CD4-positive, alpha-beta T cell treated with Interferon gamma for 1 hour (primary cell): ENCODE measurements around the gene SSX4.
"Not testable (repeated sequence)": the region's sequence is repeated elsewhere in the genome, so short reads cannot be mapped to it uniquely, and the experiment has no call there.

Experiments
- DNase-seq: peaks from one replicate; pipeline ENCODE4 v3.0.0-alpha.2; 2020

Gene SSX4

GRCh38 chrX:48383239-48383638 is at the start of gene SSX4:
TSS of gene SSX4 (plus strand) at chrX:48383539. CDS start at chrX:48384054, 515 bp downstream.
- not testable (repeated sequence) for DNase-seq

- DNase-seq: not testable (repeated sequence)
Observed at GRCh38 chrX:48346059-48346458, 37.3 kb upstream of the SSX4 start.

GRCh38 chrX:48356315-48357094 is 26.8 kb upstream of the SSX4 start, which contains the start of gene SSX3:
TSS of gene SSX3 (minus strand) at chrX:48356703. CDS start at chrX:48355249, 1,454 bp downstream.
- DNase-seq: not testable (repeated sequence)

GRCh38 chrX:48357681-48358080 is 25.7 kb upstream of the SSX4 start:
- DNase-seq: no peak

- DNase-seq: not testable (repeated sequence)
Observed at GRCh38 chrX:48359281-48359680, 24.1 kb upstream of the SSX4 start.

- not testable (repeated sequence) for DNase-seq
Observed at GRCh38 chrX:48367717-48368408, 15.5 kb upstream of the SSX4 start.

- not testable (repeated sequence) for DNase-seq
Observed at GRCh38 chrX:48370408-48370807, 12.9 kb upstream of the SSX4 start.

GRCh38 chrX:48396931-48397330 is 13.6 kb downstream of the SSX4 start:
- DNase-seq: not testable (repeated sequence)

GRCh38 chrX:48397825-48398224 is 14.5 kb downstream of the SSX4 start:
- DNase-seq: not testable (repeated sequence)

GRCh38 chrX:48411860-48412259 is 28.5 kb downstream of the SSX4 start, which contains the start of gene SSX4B:
TSS of gene SSX4B (minus strand) at chrX:48411960. CDS start at chrX:48411372, 588 bp downstream.
- not testable (repeated sequence) for DNase-seq

GRCh38 chrX:48427027-48427716 is 43.8 kb downstream of the SSX4 start:
- not testable (repeated sequence) for DNase-seq

GRCh38 chrX:48429606-48430005 is 46.3 kb downstream of the SSX4 start:
- not testable (repeated sequence) for DNase-seq

GRCh38 chrX:48430166-48430565 is 46.8 kb downstream of the SSX4 start:
- DNase-seq: not testable (repeated sequence)

GRCh38 chrX:48433713-48434112 is 50.4 kb downstream of the SSX4 start:
- DNase-seq: not testable (repeated sequence)
